ENCODE measurements around the gene KIF3A.

- TF ChIP-seq RAD21 (IDR thresholded peaks at IDR 0.05; ENCODE audit: low read depth) (no peak), CTCF (IDR thresholded peaks at IDR 0.05 in 2 of 3, conservative IDR thresholded peaks at IDR 0.05 in 1 of 3; ENCODE audit: borderline replicate concordance in 1 of 3, insufficient read depth in 1 of 3, low read depth in 2 of 3, low read length in 2 of 3) (no peak), POLR2A (IDR thresholded peaks at IDR 0.05; ENCODE audit: borderline replicate concordance, extremely low read depth, insufficient read depth, insufficient read length) (no peak), CEBPB (IDR thresholded peaks at IDR 0.05; ENCODE audit: low read depth) (no peak), EZH2 (IDR thresholded peaks at IDR 0.05) (no peak), ZNF274 (IDR thresholded peaks at IDR 0.05; ENCODE audit: low read depth, low read length) (no peak)
Measured at GRCh38 chr5:132785864-132786263, 48.5 kb upstream of the KIF3A start.
